Hepatocyte (in vitro differentiated cells): ENCODE data around the gene NTS. TPM values are rescaled to one million over a fixed set of nuclear protein-coding genes. Genes with fewer than 3 reads are reported as not detected.

ENCODE experiments used
- DNase-seq: peaks from one replicate; pipeline ENCODE4 v3.0.0-alpha.2; 2016; ENCODE audit warnings: low spot score
- H2AFZ ChIP-seq: fragments of 200-600 bp; sonication (generic); 2 replicates; pipeline ENCODE4 v1.6.0; 2016; ENCODE audit warnings: antibody characterized with exemption, mild to moderate bottlenecking
- H3K27ac ChIP-seq: fragments of 200-600 bp; sonication (generic); 2 replicates; pipeline ENCODE4 v1.5.1; 2016; ENCODE audit warnings: mild to moderate bottlenecking
- H3K27me3 ChIP-seq: fragments of 200-600 bp; sonication (generic); 2 replicates; pipeline ENCODE4 v1.6.1; 2016
- H3K36me3 ChIP-seq: fragments of 200-600 bp; sonication (generic); replicated peaks from 2 replicates; pipeline ENCODE4 v1.5.1; 2016; ENCODE audit warnings: low read depth; ENCODE audit not compliant: insufficient read depth
- H3K4me1 ChIP-seq: fragments of 200-600 bp; sonication (generic); 2 replicates; pipeline ENCODE4 v1.5.1; 2016; ENCODE audit warnings: mild to moderate bottlenecking, moderate library complexity; ENCODE audit not compliant: insufficient read depth
- H3K4me2 ChIP-seq: fragments of 200-600 bp; sonication (generic); 2 replicates; pipeline ENCODE4 v1.6.0; 2016
- H3K4me3 ChIP-seq: fragments of 200-600 bp; sonication (generic); 2 replicates; pipeline ENCODE4 v1.5.1; 2016; ENCODE audit warnings: mild to moderate bottlenecking
- H3K79me2 ChIP-seq: fragments of 200-600 bp; sonication (generic); 2 replicates; pipeline ENCODE4 v1.6.0; 2017; ENCODE audit warnings: mild to moderate bottlenecking
- H3K9me2 ChIP-seq: fragments of 200-600 bp; sonication (generic); replicated peaks from 2 replicates; pipeline ENCODE4 v1.6.0; 2017; ENCODE audit warnings: mild to moderate bottlenecking; ENCODE audit not compliant: insufficient read depth
- H3K9me3 ChIP-seq: fragments of 200-600 bp; sonication (generic); 2 replicates; pipeline ENCODE4 v1.5.1; 2016; ENCODE audit warnings: low read depth, mild to moderate bottlenecking
- H4K20me1 ChIP-seq: fragments of 200-600 bp; sonication (generic); 2 replicates; pipeline ENCODE4 v1.6.0; 2016; ENCODE audit warnings: mild to moderate bottlenecking; ENCODE audit not compliant: insufficient read depth, poor library complexity, severe bottlenecking
- CTCF ChIP-seq: fragments of 200-600 bp; sonication (generic); IDR thresholded peaks from 2 replicates; pipeline ENCODE4 v1.5.1; 2016; ENCODE audit warnings: antibody characterized with exemption, mild to moderate bottlenecking; ENCODE audit not compliant: poor library complexity
- EZH2 ChIP-seq: fragments of 200-600 bp; sonication (generic); IDR thresholded peaks from 2 replicates; pipeline ENCODE4 v1.6.1; 2016; ENCODE audit warnings: antibody characterized with exemption, mild to moderate bottlenecking, borderline replicate concordance
- EZH2phosphoT487 ChIP-seq: fragments of 200-600 bp; sonication (generic); IDR thresholded peaks from one replicate; pipeline ENCODE4 v1.6.1; 2018; ENCODE audit warnings: antibody characterized with exemption, mild to moderate bottlenecking, low read depth, moderate library complexity; ENCODE audit not compliant: unreplicated experiment, severe bottlenecking
- WGBS: methylation state at CpG from one replicate; pipeline ENCODE4 v1.1.6; 2016; ENCODE audit warnings: low lambda C conversion rate; ENCODE audit errors: missing lambda C conversion rate; 5-methylcytosine and 5-hydroxymethylcytosine counted together
- polyA plus RNA-seq: library from polyadenylated mRNA; unstranded; fragments of >200 nt; fragmentation: Nextera tagmentation; extraction: Ambion mirVana; gene quantifications from 2 replicates; pipeline ENCODE4 v1.2.1, GENCODE V29; 2016
- total RNA-seq: library from RNA; depleted of rRNA; stranded (reverse); fragments of >200 nt; gene quantifications from 2 replicates; pipeline ENCODE4 v1.2.3, GENCODE V29; 2014

NTS gene
- total and polyA plus RNA-seq, 2 experiments from 2014 or later = 3.2 to 18.4 TPM

GRCh38 chr12:85849344-85849743 lies 24.8 kb upstream of the NTS start:
- Histone ChIP-seq H3K79me2 (no peaks in the 10 kb centered on the region), H4K20me1 (no peaks in the 10 kb centered on the region), H2AFZ (no peak overlapping the region), H3K4me3 (no peak overlapping the region), H3K4me2 (no peak overlapping the region), H3K36me3 (no peaks in the 10 kb centered on the region), H3K27ac (no peak overlapping the region), H3K4me1 (peaks cover 1% of the 10 kb centered on the region), H3K9me2 (no peaks in the 10 kb centered on the region), H3K9me3 (no peaks in the 10 kb centered on the region), H3K27me3 (no peaks in the 10 kb centered on the region)
- WGBS = 59% methylated on average over 3 of the region's 3 CpGs
- TF ChIP-seq EZH2 (no peak), CTCF (no peak), EZH2phosphoT487 (no peak)
- DNase-seq = no peak

GRCh38 chr12:85855305-85855704 lies 18.8 kb upstream of the NTS start:
- no peaks in the 10 kb centered on the region for H3K79me2 ChIP-seq
- H3K4me2 ChIP-seq = no peak overlapping the region
- no peaks in the 10 kb centered on the region for H3K4me1 ChIP-seq
- WGBS = 86% methylated on average over 6 of the region's 6 CpGs
- H3K9me3 ChIP-seq = no peaks in the 10 kb centered on the region
- H3K27ac ChIP-seq = no peak overlapping the region
- H2AFZ ChIP-seq = no peak overlapping the region
- no peak overlapping the region for H3K4me3 ChIP-seq
- no peaks in the 10 kb centered on the region for H4K20me1 ChIP-seq
- H3K9me2 ChIP-seq = no peaks in the 10 kb centered on the region
- DNase-seq = no peak
- TF ChIP-seq EZH2phosphoT487 (no peak), CTCF (no peak), EZH2 (no peak)
- H3K36me3 ChIP-seq = no peaks in the 10 kb centered on the region
- H3K27me3 ChIP-seq = no peaks in the 10 kb centered on the region

GRCh38 chr12:85856966-85857365 lies 17.1 kb upstream of the NTS start:
- Histone ChIP-seq H4K20me1 (no peaks in the 10 kb centered on the region), H3K4me2 (no peak overlapping the region), H3K36me3 (no peaks in the 10 kb centered on the region), H3K27ac (no peak overlapping the region), H3K4me1 (no peaks in the 10 kb centered on the region), H2AFZ (no peak overlapping the region), H3K9me3 (no peaks in the 10 kb centered on the region), H3K9me2 (no peaks in the 10 kb centered on the region), H3K27me3 (no peaks in the 10 kb centered on the region), H3K4me3 (no peak overlapping the region), H3K79me2 (no peaks in the 10 kb centered on the region)
- no peak for TF ChIP-seq EZH2phosphoT487
- TF ChIP-seq CTCF = no peak
- TF ChIP-seq EZH2 = no peak
- WGBS = 75% methylated on average over 3 of the region's 3 CpGs
- no peak for DNase-seq

- no peaks in the 10 kb centered on the region for H3K79me2 ChIP-seq
- H3K4me1 ChIP-seq = no peaks in the 10 kb centered on the region
- no peaks in the 10 kb centered on the region for H3K27me3 ChIP-seq
- no peaks in the 10 kb centered on the region for H3K9me3 ChIP-seq
- no peak for DNase-seq
- H3K4me2 ChIP-seq = no peak overlapping the region
- no peaks in the 10 kb centered on the region for H3K9me2 ChIP-seq
- 62% methylated on average over 6 of the region's 6 CpGs for WGBS
- no peak overlapping the region for H3K4me3 ChIP-seq
- no peak for TF ChIP-seq EZH2
- no peak for TF ChIP-seq CTCF
- no peak for TF ChIP-seq EZH2phosphoT487
- no peaks in the 10 kb centered on the region for H3K36me3 ChIP-seq
- no peaks in the 10 kb centered on the region for H4K20me1 ChIP-seq
- no peak overlapping the region for H2AFZ ChIP-seq
- H3K27ac ChIP-seq = no peak overlapping the region
Measured at GRCh38 chr12:85865890-85866289, 8.2 kb upstream of the NTS start.
